Neutrophil (primary cell): Measurements from ENCODE around the gene MBD5.

Experiments used
- H3K27ac ChIP-seq: fragments of 200-600 bp; sonication (generic); 2 replicates; pipeline ENCODE4 v1.5.1; 2016; ENCODE audit warnings: mild to moderate bottlenecking, moderate library complexity
- H3K27me3 ChIP-seq: fragments of 200-600 bp; sonication (generic); 2 replicates; pipeline ENCODE4 v1.6.0; 2016; ENCODE audit warnings: mild to moderate bottlenecking
- H3K36me3 ChIP-seq: fragments of 200-600 bp; sonication (generic); 2 replicates; pipeline ENCODE4 v1.5.1; 2017
- H3K4me1 ChIP-seq, 2 experiments: fragments of 200-600 bp in 1 of 2; sonication (generic) in 1 of 2; 1 replicate in 1 of 2; 2 replicates in 1 of 2; pipeline versions ENCODE4 v1.5.1 to v1.6.1; 2013 to 2016; ENCODE audit warnings: low read depth in 1 of 2, low read length in 1 of 2, mild to moderate bottlenecking in 1 of 2, moderate library complexity in 1 of 2; ENCODE audit not compliant: control insufficient read depth in 1 of 2, insufficient read depth in 1 of 2
- H3K4me3 ChIP-seq, 2 experiments: fragments of 200-600 bp in 1 of 2; sonication (generic) in 1 of 2; 1 replicate in 1 of 2; 2 replicates in 1 of 2; pipeline ENCODE4 v1.5.1; 2013 to 2016; ENCODE audit warnings: low read depth in 1 of 2, low read length in 1 of 2, mild to moderate bottlenecking in 1 of 2, moderate library complexity in 1 of 2
- H3K9me3 ChIP-seq: fragments of 200-600 bp; sonication (generic); 2 replicates; pipeline ENCODE4 v1.5.1; 2016
- TF ChIP-seq, protein P1 (sequence below): fragments of 200-600 bp; sonication (generic); IDR thresholded peaks from 2 replicates; pipeline ENCODE4 v1.5.1; 2016; ENCODE audit warnings: antibody characterized with exemption

MBD5 gene

DNA sequence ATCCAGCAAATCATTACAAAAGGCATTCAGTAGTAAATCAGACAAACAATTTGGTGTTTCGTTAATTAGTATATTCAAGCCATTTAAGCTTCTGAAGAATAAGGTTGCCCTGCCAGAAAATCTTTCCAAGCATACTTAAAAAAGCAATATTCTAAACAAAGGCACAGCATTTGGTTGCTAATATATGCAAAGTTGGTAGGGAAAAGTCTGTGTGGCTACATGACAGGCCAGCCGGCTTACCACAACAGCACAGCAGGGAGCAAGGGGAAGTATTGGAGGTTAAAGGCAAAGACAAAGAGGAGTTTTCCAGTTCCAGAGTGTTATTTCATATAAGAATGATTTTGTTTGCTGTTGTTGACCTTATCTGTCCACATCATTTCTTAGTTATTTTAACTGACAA, 282.3 kb downstream of the MBD5 start:
- Histone ChIP-seq H3K4me3 (no peak overlapping the region), H3K27me3 (no peaks in the 10 kb centered on the region), H3K27ac (no peak overlapping the region), H3K4me1 (no peaks in the 10 kb centered on the region), H3K9me3 (no peaks in the 10 kb centered on the region), H3K36me3 (no peaks in the 10 kb centered on the region)
- TF ChIP-seq, protein P1, sequence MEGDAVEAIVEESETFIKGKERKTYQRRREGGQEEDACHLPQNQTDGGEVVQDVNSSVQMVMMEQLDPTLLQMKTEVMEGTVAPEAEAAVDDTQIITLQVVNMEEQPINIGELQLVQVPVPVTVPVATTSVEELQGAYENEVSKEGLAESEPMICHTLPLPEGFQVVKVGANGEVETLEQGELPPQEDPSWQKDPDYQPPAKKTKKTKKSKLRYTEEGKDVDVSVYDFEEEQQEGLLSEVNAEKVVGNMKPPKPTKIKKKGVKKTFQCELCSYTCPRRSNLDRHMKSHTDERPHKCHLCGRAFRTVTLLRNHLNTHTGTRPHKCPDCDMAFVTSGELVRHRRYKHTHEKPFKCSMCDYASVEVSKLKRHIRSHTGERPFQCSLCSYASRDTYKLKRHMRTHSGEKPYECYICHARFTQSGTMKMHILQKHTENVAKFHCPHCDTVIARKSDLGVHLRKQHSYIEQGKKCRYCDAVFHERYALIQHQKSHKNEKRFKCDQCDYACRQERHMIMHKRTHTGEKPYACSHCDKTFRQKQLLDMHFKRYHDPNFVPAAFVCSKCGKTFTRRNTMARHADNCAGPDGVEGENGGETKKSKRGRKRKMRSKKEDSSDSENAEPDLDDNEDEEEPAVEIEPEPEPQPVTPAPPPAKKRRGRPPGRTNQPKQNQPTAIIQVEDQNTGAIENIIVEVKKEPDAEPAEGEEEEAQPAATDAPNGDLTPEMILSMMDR: no peak

- TF ChIP-seq, protein P1: no peak
- Histone ChIP-seq H3K27me3 (no peaks in the 10 kb centered on the region), H3K4me1 (no peaks in the 10 kb centered on the region), H3K4me3 (no peak overlapping the region), H3K9me3 (no peaks in the 10 kb centered on the region), H3K27ac (no peak overlapping the region), H3K36me3 (no peaks in the 10 kb centered on the region)
These were observed 284.6 kb downstream of the MBD5 start for GRCh38 chr2:148305476-148305875.

- Histone ChIP-seq H3K27ac (no peak overlapping the region), H3K4me1 (no peaks in the 10 kb centered on the region), H3K27me3 (no peaks in the 10 kb centered on the region), H3K36me3 (no peaks in the 10 kb centered on the region), H3K9me3 (no peaks in the 10 kb centered on the region), H3K4me3 (no peak overlapping the region)
- TF ChIP-seq, protein P1: no peak
These were observed 285.1 kb downstream of the MBD5 start for GRCh38 chr2:148306027-148306426.

DNA sequence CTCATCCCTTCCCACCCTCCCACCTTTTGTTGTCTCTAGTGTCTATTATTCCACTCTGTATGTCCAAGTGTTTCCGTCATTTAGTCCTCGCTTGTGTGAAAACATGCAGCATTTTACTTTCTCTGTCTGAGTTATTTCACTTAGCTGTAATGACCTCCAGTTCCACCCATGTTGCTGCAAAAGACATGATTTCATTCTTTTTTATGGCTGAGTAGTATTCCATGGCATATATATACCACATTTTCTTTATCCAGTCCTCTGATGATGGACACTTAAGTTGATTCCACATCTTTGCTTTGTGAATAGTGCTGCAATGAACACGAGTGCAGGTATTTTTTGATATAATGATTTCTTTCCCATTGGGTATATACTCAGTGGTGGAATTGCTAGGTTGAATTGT, 296.7 kb downstream of the MBD5 start:
- Histone ChIP-seq H3K4me3 (no peak overlapping the region), H3K27me3 (no peaks in the 10 kb centered on the region), H3K27ac (no peak overlapping the region), H3K36me3 (no peaks in the 10 kb centered on the region), H3K4me1 (no peaks in the 10 kb centered on the region), H3K9me3 (no peaks in the 10 kb centered on the region)
- TF ChIP-seq, protein P1: no peak

- Histone ChIP-seq H3K27me3 (no peaks in the 10 kb centered on the region), H3K27ac (no peak overlapping the region), H3K9me3 (no peaks in the 10 kb centered on the region), H3K36me3 (no peaks in the 10 kb centered on the region), H3K4me1 (no peaks in the 10 kb centered on the region), H3K4me3 (no peak overlapping the region)
- TF ChIP-seq, protein P1: no peak
These were observed 317.6 kb downstream of the MBD5 start for GRCh38 chr2:148338541-148338940.

DNA sequence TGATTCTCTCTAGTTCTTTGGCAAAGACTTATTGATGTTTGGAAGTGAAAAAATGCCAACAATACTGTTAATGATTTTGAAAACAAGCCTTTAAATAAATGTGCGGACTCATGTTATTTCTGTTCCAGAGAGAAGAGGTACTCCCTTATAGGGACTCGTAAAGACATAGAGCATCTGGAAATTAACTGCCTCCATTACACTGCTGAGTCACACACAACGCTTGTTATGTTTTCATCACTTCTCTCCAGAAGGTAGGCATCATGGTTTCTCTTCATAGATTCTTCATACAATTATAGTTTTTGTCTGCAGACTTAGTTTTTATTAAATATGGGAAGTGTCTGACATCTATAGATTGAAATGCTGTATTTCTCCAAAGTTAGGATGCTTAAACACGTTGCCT, 321.2 kb downstream of the MBD5 start:
- Histone ChIP-seq H3K27me3 (no peaks in the 10 kb centered on the region), H3K4me3 (no peak overlapping the region), H3K9me3 (no peaks in the 10 kb centered on the region), H3K36me3 (no peaks in the 10 kb centered on the region), H3K27ac (no peak overlapping the region), H3K4me1 (no peaks in the 10 kb centered on the region)
- TF ChIP-seq, protein P1: no peak
